H1 (cell line): Measurements from ENCODE around the gene ADAMTS14. TPM values are rescaled to one million over a fixed set of nuclear protein-coding genes. Genes with fewer than 3 reads are reported as not detected.

Source experiments
- CTCF ChIA-PET: fragments of 300-600 bp; sonication (Branson Sonifier 250); formaldehyde crosslinking; loops from one replicate; lab custom pipeline; 2021; ENCODE audit not compliant: partially characterized antibody; lab: Charles Lee
- POLR2A ChIA-PET: fragments of 300-600 bp; sonication (Branson Sonifier 250); formaldehyde crosslinking; loops from one replicate; lab custom pipeline; 2021; ENCODE audit warnings: inconsistent platforms; ENCODE audit not compliant: partially characterized antibody; lab: Charles Lee
- DNase-seq, 2 experiments: peaks; one replicate each; pipeline versions ENCODE4 v3.0.0 to v3.0.0-alpha.2; 2010 to 2022; ENCODE audit warnings: low spot score in 2 of 2, low read depth in 1 of 2, mixed read lengths in 1 of 2
- FAIRE-seq: peaks from 2 replicates; lab custom pipeline; 2011; peaks lifted over from hg19 to GRCh38; lab: Jason Lieb, UNC
- H2AFZ ChIP-seq: 2 replicates; pipeline ENCODE4 v1.8.1; 2012; ENCODE audit warnings: low read length, inconsistent platforms
- H2AK5ac ChIP-seq: 2 replicates; pipeline ENCODE4 v1.6.1; 2013; ENCODE audit warnings: low read depth, low read length
- H2BK120ac ChIP-seq: replicated peaks from 2 replicates; pipeline ENCODE3; 2013; ENCODE audit warnings: low read depth, low read length, inconsistent platforms
- H2BK12ac ChIP-seq: 2 replicates; pipeline ENCODE4 v1.6.1; 2013; ENCODE audit warnings: low read depth, low read length
- H2BK15ac ChIP-seq: 2 replicates; pipeline ENCODE4 v1.6.1; 2013; ENCODE audit warnings: low read length
- H2BK20ac ChIP-seq: 2 replicates; pipeline ENCODE4 v1.6.1; 2013; ENCODE audit warnings: low read length
- H2BK5ac ChIP-seq: 2 replicates; pipeline ENCODE4 v1.6.1; 2013; ENCODE audit warnings: low read depth, low read length
- H3K14ac ChIP-seq: 2 replicates; pipeline ENCODE4 v1.6.1; 2013; ENCODE audit warnings: inconsistent platforms; ENCODE audit not compliant: insufficient read length
- H3K18ac ChIP-seq: 2 replicates; pipeline ENCODE4 v1.6.1; 2013; ENCODE audit warnings: low read length; ENCODE audit errors: extremely low read depth
- H3K23ac ChIP-seq: 2 replicates; pipeline ENCODE4 v1.6.1; 2013; ENCODE audit warnings: inconsistent platforms; ENCODE audit not compliant: insufficient read length
- H3K23me2 ChIP-seq: 2 replicates; pipeline ENCODE4 v1.6.1; 2013; ENCODE audit warnings: low read depth, low read length
- H3K27ac ChIP-seq: 2 replicates; pipeline ENCODE4 v1.6.1; 2011; ENCODE audit warnings: low read depth, low read length, inconsistent platforms
- H3K27me3 ChIP-seq, 4 experiments: replicated peaks in 1 of 4; 1 replicate in 1 of 4; 2 replicates in 3 of 4; pipeline versions ENCODE4 v1.6.1 to v1.8.1; 2011 to 2013; ENCODE audit warnings: low read length in 3 of 4, mild to moderate bottlenecking in 3 of 4, inconsistent platforms in 2 of 4, mixed read lengths in 2 of 4, moderate library complexity in 1 of 4; ENCODE audit not compliant: control insufficient read depth in 3 of 4, insufficient read depth in 3 of 4; ENCODE audit errors: extremely low read depth in 1 of 4
- H3K36me3 ChIP-seq, 4 experiments: 2 replicates each; pipeline versions ENCODE4 v1.6.1 to v1.8.1; 2011 to 2013; ENCODE audit warnings: mild to moderate bottlenecking in 4 of 4, low read length in 3 of 4, moderate library complexity in 2 of 4, control low read depth in 1 of 4, inconsistent platforms in 1 of 4; ENCODE audit not compliant: insufficient read depth in 4 of 4, control insufficient read depth in 2 of 4
- H3K4ac ChIP-seq: replicated peaks from 2 replicates; pipeline ENCODE3; 2013; ENCODE audit warnings: low read length, low read depth, mixed read lengths, inconsistent platforms; ENCODE audit not compliant: insufficient read length
- H3K4me1 ChIP-seq, 4 experiments: replicated peaks in 1 of 4; 1 replicate in 1 of 4; 2 replicates in 3 of 4; pipeline versions ENCODE4 v1.6.1 to v1.8.1; 2011 to 2013; ENCODE audit warnings: low read length in 3 of 4, inconsistent platforms in 2 of 4, mixed read lengths in 1 of 4; ENCODE audit not compliant: insufficient read depth in 4 of 4, control insufficient read depth in 3 of 4
- H3K4me2 ChIP-seq, 2 experiments: 2 replicates each; pipeline versions ENCODE4 v1.6.1 to v1.8.1; 2011 to 2013; ENCODE audit warnings: low read depth in 2 of 2, low read length in 2 of 2, control low read depth in 1 of 2, inconsistent platforms in 1 of 2, mild to moderate bottlenecking in 1 of 2; ENCODE audit not compliant: insufficient read depth in 1 of 2
- H3K4me3 ChIP-seq, 4 experiments: fragments of 200-600, 300-600 bp in 1 of 4; sonication (generic), shearing (Covaris generic), sonication (Bioruptor Twin) in 1 of 4; 2 replicates each; pipeline versions ENCODE4 v1.5.1 to v1.8.1; 2011 to 2016; ENCODE audit warnings: low read length in 4 of 4, low read depth in 3 of 4, control low read depth in 2 of 4, inconsistent platforms in 2 of 4, mild to moderate bottlenecking in 2 of 4, mixed read lengths in 1 of 4, moderate library complexity in 1 of 4; ENCODE audit not compliant: insufficient read depth in 2 of 4; ENCODE audit errors: extremely low read depth in 1 of 4
- H3K56ac ChIP-seq: replicated peaks from 2 replicates; pipeline ENCODE3; 2013; ENCODE audit warnings: low read depth, mild to moderate bottlenecking, mixed read lengths, low read length, inconsistent platforms; ENCODE audit not compliant: insufficient read length
- H3K79me1 ChIP-seq: 2 replicates; pipeline ENCODE4 v1.6.1; 2013; ENCODE audit warnings: low read depth, low read length, control low read depth
- H3K79me2 ChIP-seq, 2 experiments: 2 replicates each; pipeline versions ENCODE4 v1.6.1 to v1.8.1; 2012 to 2013; ENCODE audit warnings: low read length in 2 of 2, mild to moderate bottlenecking in 2 of 2, inconsistent platforms in 1 of 2; ENCODE audit not compliant: insufficient read depth in 2 of 2, control insufficient read depth in 1 of 2
- H3K9ac ChIP-seq, 4 experiments: replicated peaks in 1 of 4; 1 replicate in 1 of 4; 2 replicates in 3 of 4; pipeline versions ENCODE4 v1.6.1 to v1.8.1; 2011 to 2013; ENCODE audit warnings: low read depth in 3 of 4, low read length in 3 of 4, control low read depth in 2 of 4, mild to moderate bottlenecking in 2 of 4, moderate library complexity in 2 of 4, inconsistent platforms in 1 of 4; ENCODE audit errors: extremely low read depth in 1 of 4
- H3K9me3 ChIP-seq, 2 experiments: 2 replicates each; pipeline versions ENCODE4 v1.6.1 to v1.8.1; 2012 to 2013; ENCODE audit warnings: mild to moderate bottlenecking in 2 of 2, moderate library complexity in 2 of 2, control low read depth in 1 of 2, inconsistent platforms in 1 of 2, low read depth in 1 of 2, low read length in 1 of 2, mixed read lengths in 1 of 2; ENCODE audit not compliant: insufficient read depth in 2 of 2
- H4K20me1 ChIP-seq, 2 experiments: replicated peaks in 1 of 2; 2 replicates each; pipeline versions ENCODE3 to v1.8.1; 2011 to 2013; ENCODE audit warnings: inconsistent platforms in 2 of 2, low read length in 2 of 2, mild to moderate bottlenecking in 1 of 2; ENCODE audit not compliant: insufficient read depth in 2 of 2, control insufficient read depth in 1 of 2
- H4K5ac ChIP-seq: 2 replicates; pipeline ENCODE4 v1.6.1; 2013; ENCODE audit warnings: low read length, low read depth, mixed read lengths, inconsistent platforms; ENCODE audit not compliant: insufficient read length
- H4K8ac ChIP-seq: 2 replicates; pipeline ENCODE4 v1.8.0; 2013; ENCODE audit warnings: mild to moderate bottlenecking, moderate library complexity, low read length, inconsistent platforms; ENCODE audit not compliant: insufficient read depth; ENCODE audit errors: extremely low read depth
- H4K91ac ChIP-seq: replicated peaks from 2 replicates; pipeline ENCODE3; 2013; ENCODE audit warnings: low read length, mixed read lengths, inconsistent platforms; ENCODE audit not compliant: insufficient read length
- CTCF ChIP-seq, 3 experiments: IDR thresholded peaks; 1 replicate in 2 of 3; 2 replicates in 1 of 3; pipeline versions ENCODE4 v1.5.1 to v1.6.1; 2011; ENCODE audit warnings: low read length in 3 of 3, mild to moderate bottlenecking in 3 of 3, inconsistent platforms in 2 of 3, low read depth in 1 of 3, moderate library complexity in 1 of 3; ENCODE audit not compliant: insufficient read depth in 1 of 3; ENCODE audit errors: control extremely low read depth in 1 of 3
- RAD21 ChIP-seq, 2 experiments: IDR thresholded peaks in 1 of 2; conservative IDR thresholded peaks in 1 of 2; 2 replicates each; pipeline ENCODE4 v1.6.1; 2011; ENCODE audit warnings: low read depth in 2 of 2, low read length in 2 of 2, improper control_type of control experiment in 1 of 2, inconsistent platforms in 1 of 2, mild to moderate bottlenecking in 1 of 2, moderate library complexity in 1 of 2
- USF2 ChIP-seq: IDR thresholded peaks from 2 replicates; pipeline ENCODE4 v1.6.1; 2011; ENCODE audit warnings: low read length, improper control_type of control experiment
- WGBS, 2 experiments: shearing (Covaris generic) in 1 of 2; methylation state at CpG; one replicate each; pipeline versions ENCODE4 v1.1.6 to v1.1.7; 2013 to 2015; ENCODE audit warnings: low lambda C conversion rate in 2 of 2, mixed read lengths in 2 of 2, inconsistent platforms in 1 of 2, low coverage in 1 of 2, missing lambda C conversion rate in 1 of 2; ENCODE audit not compliant: insufficient replicate concordance in 2 of 2, insufficient coverage in 1 of 2, insufficient read length in 1 of 2; ENCODE audit errors: extremely low coverage in 1 of 2, missing lambda C conversion rate in 1 of 2; 5-methylcytosine and 5-hydroxymethylcytosine counted together
- polyA plus RNA-seq, 7 experiments: library from polyadenylated mRNA; depleted of rRNA in 3 of 7; stranded (reverse) in 5 of 7; unstranded in 2 of 7; fragments of >200 nt in 5 of 7; fragments of 200-250 nt in 2 of 7; gene quantifications; 1 replicate in 5 of 7; 2 replicates in 1 of 7; 4 replicates in 1 of 7; pipeline versions ENCODE4 v1.2.1 to v1.2.3, GENCODE V29; 2011 to 2013; ENCODE audit warnings: missing spikeins in 2 of 7, mixed read lengths in 2 of 7
- total RNA-seq: library from RNA; stranded (reverse); fragmentation: NEBNext Ultra II Directional; extraction: Animal tissue kit (Norgen Biotek cat#: 25700); gene quantifications from 2 replicates; pipeline ENCODE4 v1.2.1, GENCODE V29; 2021

Gene ADAMTS14
- total and polyA plus RNA-seq, 2 of the 8 experiments (the other 6 are each of a cell fraction or from before 2014, with no cell fraction given) = 2.0 to 2.3 TPM

GRCh38 chr10:70743430-70743788, 71.1 kb downstream of the ADAMTS14 start:
- POLR2A ChIA-PET = no interaction called here
- H3K79me1 ChIP-seq = no peaks in the 10 kb centered on the region
- no peak overlapping the region for H2BK120ac ChIP-seq
- DNase-seq = no peak
- no peak overlapping the region for H3K18ac ChIP-seq
- FAIRE-seq = no peak
- no peak overlapping the region for H2AFZ ChIP-seq
- H3K4me1 ChIP-seq = peaks cover 0 to 4% (median 0%) of the 10 kb centered on the region in 4 experiments; a peak in 1 of 7 replicates
- H2BK12ac ChIP-seq = no peak overlapping the region
- WGBS, 2 experiments = 91% methylated on average over 17 of the region's 17 CpGs; no CpG with 5 or more reads in 1 of the 2 experiments
- no peak overlapping the region for H3K23ac ChIP-seq
- peaks cover 0 to 2% of the 10 kb centered on the region in 2 experiments for H4K20me1 ChIP-seq
- no peak overlapping the region for H3K4me3 ChIP-seq
- TF ChIP-seq RAD21 (IDR thresholded peaks at IDR 0.05 in 1 of 2, conservative IDR thresholded peaks at IDR 0.05 in 1 of 2; ENCODE audit: low read depth in 2 of 2, low read length in 2 of 2) (peak in 1 of 2 experiments; percentile 20; a peak in 1 of 4 replicates), USF2 (no peak), CTCF (IDR thresholded peaks at IDR 0.05; ENCODE audit: control extremely low read depth in 1 of 3, insufficient read depth in 1 of 3, low read depth in 1 of 3, low read length in 3 of 3) (peak in 2 of 3 experiments; percentile 4 to 15; a peak in 2 of 4 replicates)
- H3K79me2 ChIP-seq = no peaks in the 10 kb centered on the region
- no peak overlapping the region for H3K4me2 ChIP-seq
- no peak overlapping the region for H4K91ac ChIP-seq
- H4K5ac ChIP-seq = no peak overlapping the region
- H3K9me3 ChIP-seq = no peaks in the 10 kb centered on the region
- H3K27ac ChIP-seq = no peak overlapping the region
- H3K36me3 ChIP-seq = no peaks in the 10 kb centered on the region; a peak in 1 of 8 replicates
- H3K14ac ChIP-seq = no peak overlapping the region
- no peak overlapping the region for H2AK5ac ChIP-seq
- no peak overlapping the region for H4K8ac ChIP-seq
- no peak overlapping the region for H2BK5ac ChIP-seq
- CTCF ChIA-PET = interaction anchor here (0.9 to 1.1 kb wide), 4 partner anchors 10 to 184 kb away, joined by 3 to 5 read pairs (median 4); no protein-coding TSS in a partner anchor
- H2BK20ac ChIP-seq = no peak overlapping the region
- H3K27me3 ChIP-seq = no peaks in the 10 kb centered on the region
- H3K23me2 ChIP-seq = no peaks in the 10 kb centered on the region
- no peak overlapping the region for H2BK15ac ChIP-seq
- H3K9ac ChIP-seq = no peak overlapping the region
- no peak overlapping the region for H3K4ac ChIP-seq
- no peak overlapping the region for H3K56ac ChIP-seq
